ENCODE data around the gene GCNA.

The GCNA gene

DNA sequence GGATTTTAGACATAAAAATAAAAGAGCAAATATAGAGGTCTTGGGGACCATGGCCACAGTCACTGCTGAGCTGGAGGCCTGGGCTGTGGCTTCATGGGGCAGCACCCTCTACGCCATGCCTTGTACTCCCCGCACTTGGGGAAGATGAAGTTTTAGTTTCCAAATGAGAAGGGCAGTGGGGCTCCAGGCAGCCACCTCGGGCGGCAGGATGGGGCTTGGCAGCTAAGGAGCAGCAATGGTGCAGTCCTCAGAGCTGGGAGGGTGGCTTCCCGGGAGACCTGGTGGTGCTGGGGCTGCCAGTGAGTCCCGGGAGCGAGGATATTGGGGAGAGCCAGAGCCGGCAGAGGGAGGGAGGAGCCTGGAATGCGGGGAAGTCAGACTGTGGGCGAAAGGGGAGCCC is 37.7 kb downstream of the GCNA start:
- peaks cover 3 to 16% (median 12%) of the 10 kb centered on the region in 11 experiments; a peak in 18 of 22 replicates for H3K9me3 ChIP-seq (replicated peaks in 1 of 11)
- peaks cover 20 to 36% (median 27%) of the 10 kb centered on the region in 10 experiments for H3K4me1 ChIP-seq
- peaks cover 0 to 32% (median 4%) of the 10 kb centered on the region in 11 experiments; a peak in 12 of 22 replicates for H4K20me1 ChIP-seq
- peaks cover 11 to 42% (median 26%) of the 10 kb centered on the region in 11 experiments; a peak in 20 of 22 replicates for H3K36me3 ChIP-seq
- H3K9ac ChIP-seq: no peak overlapping the region
- H3K4me2 ChIP-seq: no peak overlapping the region
- no peak overlapping the region for H3K4me3 ChIP-seq
- peaks cover 46 to 88% (median 74%) of the 10 kb centered on the region in 11 experiments for H3K27me3 ChIP-seq
- H3K27ac ChIP-seq: no peak overlapping the region
- no peak for TF ChIP-seq Cebpa-rat (IDR thresholded peaks at IDR 0.05)

GRCh38 chrX:71616672-71617529 is 38.7 kb downstream of the GCNA start:
- Histone ChIP-seq H3K27ac (no peak overlapping the region), H3K9ac (no peak overlapping the region), H4K20me1 (peaks cover 0 to 32% (median 4%) of the 10 kb centered on the region in 11 experiments; a peak in 12 of 22 replicates), H3K4me3 (no peak overlapping the region), H3K27me3 (peaks cover 41 to 85% (median 66%) of the 10 kb centered on the region in 11 experiments), H3K4me1 (peaks cover 20 to 36% (median 27%) of the 10 kb centered on the region in 10 experiments), H3K4me2 (peak overlapping the region in 2 of 11 experiments; percentile 24 to 56; a peak in 1 of 22 replicates), H3K36me3 (peaks cover 7 to 33% (median 19%) of the 10 kb centered on the region in 11 experiments; a peak in 18 of 22 replicates), H3K9me3 (replicated peaks in 1 of 11) (peaks cover 3 to 19% (median 14%) of the 10 kb centered on the region in 11 experiments; a peak in 18 of 22 replicates)
- TF ChIP-seq Cebpa-rat (IDR thresholded peaks at IDR 0.05): no peak

DNA sequence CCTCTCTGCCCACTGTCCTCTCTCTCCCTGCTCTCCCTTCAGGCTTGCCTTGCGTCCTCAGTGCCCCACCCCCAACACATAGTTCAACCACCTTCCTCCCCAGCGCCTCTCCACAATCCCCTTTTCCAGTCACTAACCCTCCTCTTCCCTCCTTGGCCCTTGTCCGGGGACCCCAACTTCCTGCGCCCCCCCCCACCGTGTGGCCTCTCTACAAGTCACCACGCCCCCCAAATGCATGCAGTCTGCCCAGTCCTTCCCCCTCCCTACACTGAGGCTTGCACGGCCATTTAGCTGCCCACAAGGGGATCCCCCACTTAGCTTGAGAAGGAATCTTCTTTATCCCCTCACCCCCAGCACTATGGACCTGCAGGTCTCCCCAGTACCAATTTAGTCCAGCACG is 39.5 kb downstream of the GCNA start:
- no peak overlapping the region for H3K9ac ChIP-seq

GRCh38 chrX:71618303-71618721 is 40.1 kb downstream of the GCNA start, which contains the start of gene CXCR3:
Gene CXCR3, minus strand, starts transcription at chrX:71618511. Its CDS starts 62 bp downstream, at chrX:71618449.
- no peak within 1 kb of the TSS for H3K4me3 ChIP-seq
- peaks cover 0 to 42% (median 10%) of the 10 kb centered on the region in 11 experiments; a peak in 11 of 22 replicates for H4K20me1 ChIP-seq
- H3K9ac ChIP-seq: no peak within 1 kb of the TSS
- H3K9me3 ChIP-seq (replicated peaks in 1 of 11): peaks cover 3 to 19% (median 14%) of the 10 kb centered on the region in 11 experiments; a peak in 18 of 22 replicates
- TF ChIP-seq Cebpa-rat (IDR thresholded peaks at IDR 0.05): no peak
- peaks cover 28 to 85% (median 60%) of the 10 kb centered on the region in 11 experiments for H3K27me3 ChIP-seq
- peak within 1 kb of the TSS; percentile 24 to 69 (median 56) for H3K4me2 ChIP-seq
- no peak within 1 kb of the TSS for H3K27ac ChIP-seq
- H3K4me1 ChIP-seq: peaks cover 31 to 48% (median 38%) of the 10 kb centered on the region in 10 experiments
- H3K36me3 ChIP-seq: peaks cover 0 to 19% (median 13%) of the 10 kb centered on the region in 11 experiments; a peak in 11 of 22 replicates

More for the DNA sequence above, 39.5 kb downstream of the GCNA start:
- H3K27ac ChIP-seq: no peak overlapping the region
- peaks cover 2 to 25% (median 15%) of the 10 kb centered on the region in 11 experiments; a peak in 16 of 22 replicates for H3K36me3 ChIP-seq
- TF ChIP-seq Cebpa-rat (IDR thresholded peaks at IDR 0.05): no peak
- peaks cover 0 to 36% (median 10%) of the 10 kb centered on the region in 11 experiments; a peak in 12 of 22 replicates for H4K20me1 ChIP-seq
- peak overlapping the region; percentile 24 to 69 (median 56) for H3K4me2 ChIP-seq
- H3K4me3 ChIP-seq: no peak overlapping the region
- H3K4me1 ChIP-seq: peaks cover 25 to 43% (median 33%) of the 10 kb centered on the region in 10 experiments
- H3K27me3 ChIP-seq: peaks cover 33 to 85% (median 60%) of the 10 kb centered on the region in 11 experiments
- H3K9me3 ChIP-seq (replicated peaks in 1 of 11): peaks cover 3 to 19% (median 14%) of the 10 kb centered on the region in 11 experiments; a peak in 18 of 22 replicates

DNA sequence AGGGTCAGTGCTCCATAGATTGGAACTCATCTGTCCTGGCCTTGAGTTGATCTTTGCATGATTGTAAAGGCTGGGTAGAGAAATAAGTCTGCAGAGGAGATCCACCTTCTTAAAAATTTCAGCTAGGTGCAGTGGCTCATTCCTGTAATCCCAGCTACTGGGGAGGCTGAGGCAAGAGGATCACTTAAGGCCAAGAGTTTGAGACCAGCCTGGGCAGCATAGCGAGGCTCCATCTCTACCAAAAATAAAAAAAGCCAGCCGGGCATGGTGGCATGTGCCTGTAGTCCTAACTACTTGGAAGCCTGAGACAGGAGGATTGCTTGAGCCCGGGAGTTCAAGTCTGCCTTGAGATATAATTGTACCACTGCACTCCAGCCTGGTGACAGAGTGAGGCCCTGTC is 40.5 kb downstream of the GCNA start:
- Histone ChIP-seq H3K4me1 (peaks cover 36 to 53% (median 43%) of the 10 kb centered on the region in 10 experiments), H3K4me2 (peak overlapping the region; percentile 24 to 69 (median 56)), H3K9me3 (replicated peaks in 1 of 11) (peaks cover 3 to 19% (median 14%) of the 10 kb centered on the region in 11 experiments; a peak in 18 of 22 replicates), H3K27me3 (peaks cover 23 to 85% (median 60%) of the 10 kb centered on the region in 11 experiments), H4K20me1 (peaks cover 0 to 47% (median 10%) of the 10 kb centered on the region in 11 experiments; a peak in 11 of 22 replicates), H3K36me3 (peaks cover 0 to 15% (median 8%) of the 10 kb centered on the region in 11 experiments; a peak in 10 of 22 replicates), H3K4me3 (no peak overlapping the region), H3K27ac (no peak overlapping the region), H3K9ac (no peak overlapping the region)
- TF ChIP-seq Cebpa-rat (IDR thresholded peaks at IDR 0.05): no peak

DNA sequence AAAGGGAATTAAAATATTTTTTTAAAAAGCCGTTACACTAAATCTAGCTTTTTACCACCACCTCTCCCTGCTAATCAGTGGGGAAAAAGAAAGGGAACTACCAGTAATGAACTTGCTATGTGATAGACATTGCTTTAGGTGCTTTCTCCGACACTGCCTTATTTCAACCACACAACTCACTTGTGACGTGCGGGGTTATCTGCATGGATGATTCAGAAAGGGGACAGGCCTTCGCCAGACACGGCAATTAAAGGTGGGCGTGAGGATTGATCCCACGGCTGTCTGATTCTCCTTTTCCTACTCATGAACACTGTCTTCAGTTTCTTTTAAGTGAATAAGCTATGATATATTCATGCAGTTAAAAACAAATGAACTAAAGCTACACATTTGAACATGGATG is 41.0 kb downstream of the GCNA start:
- peaks cover 0 to 51% (median 10%) of the 10 kb centered on the region in 11 experiments; a peak in 11 of 22 replicates for H4K20me1 ChIP-seq
- no peak overlapping the region for H3K9ac ChIP-seq
- no peak overlapping the region for H3K27ac ChIP-seq
- H3K4me2 ChIP-seq: peak overlapping the region; percentile 24 to 69 (median 56)
- no peak for TF ChIP-seq Cebpa-rat (IDR thresholded peaks at IDR 0.05)
- H3K4me1 ChIP-seq: peaks cover 40 to 54% (median 46%) of the 10 kb centered on the region in 10 experiments
- peaks cover 20 to 85% (median 58%) of the 10 kb centered on the region in 11 experiments for H3K27me3 ChIP-seq
- peaks cover 3 to 19% (median 14%) of the 10 kb centered on the region in 11 experiments; a peak in 18 of 22 replicates for H3K9me3 ChIP-seq (replicated peaks in 1 of 11)
- peaks cover 0 to 11% (median 4%) of the 10 kb centered on the region in 11 experiments; a peak in 7 of 22 replicates for H3K36me3 ChIP-seq
- no peak overlapping the region for H3K4me3 ChIP-seq

GRCh38 chrX:71619986-71620385 is 41.7 kb downstream of the GCNA start:
- H3K4me2 ChIP-seq: peak overlapping the region in 2 of 11 experiments; percentile 24 to 56; a peak in 3 of 22 replicates
- H3K27ac ChIP-seq: no peak overlapping the region
- H3K4me3 ChIP-seq: no peak overlapping the region
- H3K9ac ChIP-seq: no peak overlapping the region
- peaks cover 3 to 19% (median 14%) of the 10 kb centered on the region in 11 experiments; a peak in 18 of 22 replicates for H3K9me3 ChIP-seq (replicated peaks in 1 of 11)
- peaks cover 0 to 52% (median 10%) of the 10 kb centered on the region in 11 experiments; a peak in 11 of 22 replicates for H4K20me1 ChIP-seq
- peaks cover 16 to 85% (median 55%) of the 10 kb centered on the region in 11 experiments; a peak in 21 of 22 replicates for H3K27me3 ChIP-seq
- peaks cover 40 to 54% (median 46%) of the 10 kb centered on the region in 10 experiments for H3K4me1 ChIP-seq
- H3K36me3 ChIP-seq: peaks cover 0 to 3% (median 0%) of the 10 kb centered on the region in 11 experiments; a peak in 3 of 22 replicates
- no peak for TF ChIP-seq Cebpa-rat (IDR thresholded peaks at IDR 0.05)

DNA sequence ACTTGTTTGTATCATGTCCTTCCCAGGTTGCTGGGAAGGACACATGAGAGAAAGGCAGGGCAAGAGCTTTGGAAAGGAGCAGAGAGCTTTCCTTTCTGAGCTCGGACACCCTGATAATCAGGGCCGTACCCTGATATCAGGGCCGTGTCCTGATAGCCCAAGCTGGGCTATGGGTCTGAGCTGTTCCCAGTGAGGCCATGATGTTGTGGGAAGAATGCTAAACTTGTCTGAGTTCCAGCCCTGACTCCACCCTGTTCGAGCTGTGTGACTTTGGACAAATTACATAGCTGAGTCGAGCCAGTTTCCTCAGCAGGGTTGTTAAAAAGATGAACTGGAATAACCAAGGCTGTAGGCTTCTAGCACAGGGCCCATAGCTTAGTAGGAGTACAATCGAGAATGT is 43.4 kb downstream of the GCNA start:
- Histone ChIP-seq H3K36me3 (no peaks in the 10 kb centered on the region), H3K4me3 (no peak overlapping the region), H3K4me1 (peaks cover 40 to 54% (median 46%) of the 10 kb centered on the region in 10 experiments), H3K4me2 (no peak overlapping the region), H3K9ac (no peak overlapping the region), H3K27ac (no peak overlapping the region), H3K27me3 (peaks cover 24 to 81% (median 66%) of the 10 kb centered on the region in 11 experiments), H3K9me3 (replicated peaks in 1 of 11) (peaks cover 3 to 19% (median 13%) of the 10 kb centered on the region in 11 experiments; a peak in 17 of 22 replicates), H4K20me1 (peaks cover 0 to 50% (median 10%) of the 10 kb centered on the region in 11 experiments; a peak in 11 of 22 replicates)
- TF ChIP-seq Cebpa-rat (IDR thresholded peaks at IDR 0.05): no peak
